GM12872 (cell line): ENCODE results near the gene DENND1A.

Experiments used
- CTCF ChIP-seq: IDR thresholded peaks from 3 replicates; pipeline ENCODE4 v1.5.1; 2011; ENCODE audit warnings: low read depth, mild to moderate bottlenecking, low read length, moderate library complexity; ENCODE audit not compliant: insufficient read depth

DENND1A gene

GRCh38 chr9:123616707-123617106, 313.2 kb downstream of the DENND1A start:
- TF ChIP-seq CTCF = no peak

GRCh38 chr9:123615381-123615780, 314.5 kb downstream of the DENND1A start:
- no peak for TF ChIP-seq CTCF

- TF ChIP-seq CTCF = no peak
Observed at GRCh38 chr9:123614306-123615263, 315.3 kb downstream of the DENND1A start.

- TF ChIP-seq CTCF = no peak
Observed at GRCh38 chr9:123611226-123611625, 318.7 kb downstream of the DENND1A start.

- TF ChIP-seq CTCF = no peak
Observed at GRCh38 chr9:123609844-123610243, 320.1 kb downstream of the DENND1A start.

- no peak for TF ChIP-seq CTCF
Observed at GRCh38 chr9:123608104-123608503, 321.8 kb downstream of the DENND1A start.

- no peak for TF ChIP-seq CTCF
Observed at GRCh38 chr9:123607479-123607878, 322.4 kb downstream of the DENND1A start.
